GM21825 (cell line): ENCODE data around the gene GPR119.
A peak's percentile ranks its signal among the peaks of the same experiment; 100 is the strongest.
"Not testable (repeated sequence)": the region's sequence is repeated elsewhere in the genome, so short reads cannot be mapped to it uniquely, and the experiment has no call there.

ENCODE experiments used
- ATAC-seq: cut with Tn5 transposase; IDR thresholded peaks from one replicate; pipeline ENCODE4 v1.9.1; 2021; ENCODE audit warnings: mild to moderate bottlenecking, moderate library complexity; ENCODE audit not compliant: unreplicated experiment

The GPR119 gene

DNA sequence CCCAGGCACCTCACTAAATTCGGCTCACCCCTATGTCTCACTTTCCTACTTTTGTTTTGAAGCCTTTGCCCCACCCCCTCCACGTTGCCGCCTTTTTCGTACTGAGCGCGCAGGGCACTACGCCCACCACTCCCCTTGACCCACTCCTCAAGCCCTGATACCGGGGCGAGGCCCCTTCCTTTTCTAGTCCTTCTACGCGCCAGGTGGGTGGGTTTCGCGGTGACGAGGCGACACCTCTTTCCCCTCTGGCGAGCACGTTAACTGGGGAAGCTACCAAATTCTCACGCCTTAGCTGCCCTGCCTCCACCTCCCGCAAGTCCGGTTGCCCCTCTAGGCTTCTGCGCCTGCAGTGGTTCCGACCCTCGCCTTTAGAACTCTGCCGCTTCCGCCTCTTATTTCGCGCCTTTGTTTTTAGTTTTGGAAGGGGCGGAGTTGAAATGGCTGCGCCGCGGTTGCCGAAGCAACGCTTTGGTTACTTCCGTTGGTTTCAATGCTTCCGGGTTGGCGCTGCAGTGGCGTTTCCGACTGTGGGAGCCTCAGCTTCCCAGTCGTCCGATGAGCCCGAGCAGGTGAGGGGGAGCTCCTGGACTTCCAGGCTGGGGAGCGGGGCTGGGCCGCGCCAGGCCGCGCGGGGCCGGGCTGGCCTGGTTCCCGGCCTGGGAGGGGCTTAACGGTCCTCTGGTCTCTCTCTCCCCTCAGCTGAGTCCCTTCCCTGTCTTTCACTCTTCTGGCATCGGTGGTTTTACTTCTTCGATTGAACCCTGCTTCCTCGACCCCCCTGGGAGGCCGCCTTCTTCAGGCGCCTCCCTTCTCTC, 45.9 kb downstream of the GPR119 start, which contains the start of gene SLC25A14:
SLC25A14 (plus strand) TSS at position 512 of the 815 bp plus-strand sequence. CDS start 360 bp downstream, outside the sequence.
- peak; percentile 97 for ATAC-seq

DNA sequence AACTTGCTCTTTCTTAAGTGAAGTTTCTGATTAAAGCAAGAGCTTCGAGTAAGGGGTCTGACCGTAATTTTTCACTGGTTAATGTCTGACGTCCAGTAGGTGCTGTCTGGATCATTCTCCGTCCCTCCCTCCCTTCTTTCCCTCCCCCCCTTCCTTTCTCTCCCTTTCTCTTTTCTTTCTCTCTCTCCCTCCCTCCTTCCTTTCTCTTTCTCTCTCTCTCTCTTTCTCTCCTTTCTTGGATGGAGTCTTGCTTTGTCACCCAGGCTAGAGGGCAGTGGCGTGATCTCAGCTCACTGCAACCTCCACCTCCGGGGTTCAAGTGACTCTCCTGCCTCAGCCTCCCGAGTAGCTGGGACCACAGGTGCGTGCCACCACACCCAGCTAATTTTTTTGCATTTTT, 46.6 kb downstream of the GPR119 start:
- ATAC-seq, result not testable (repeated sequence)

DNA sequence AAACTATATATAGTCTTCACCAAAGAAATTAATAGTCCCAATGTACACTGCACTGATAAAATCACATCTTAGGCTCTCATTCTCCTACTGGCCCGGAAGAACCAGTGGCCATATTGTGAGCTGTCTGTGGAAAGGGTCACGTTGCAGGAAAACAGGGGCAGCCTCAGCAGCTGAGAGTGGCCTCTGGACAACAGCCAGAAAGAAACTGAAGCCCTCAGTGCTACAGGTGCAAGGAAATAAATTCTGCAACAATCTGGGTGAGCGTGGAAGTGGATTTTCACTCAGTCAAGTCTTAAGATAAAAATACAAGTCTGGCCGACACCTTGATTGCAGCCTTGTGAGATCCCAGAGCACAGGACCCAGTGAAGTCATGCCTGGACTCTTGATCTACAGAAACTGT, 48.9 kb downstream of the GPR119 start:
- ATAC-seq, result no peak
